ENCODE data around the gene L3MBTL2. TPM values are rescaled to one million over a fixed set of nuclear protein-coding genes. Genes with fewer than 3 reads are reported as not detected.

The L3MBTL2 gene
- total and polyA plus RNA-seq, 9 of the 15 experiments (the other 6 are each of a cell fraction or from before 2014, with no cell fraction given), result 10.3 to 23.1 (median 18.6) TPM

GRCh38 chr22:41230401-41230785, 25.3 kb downstream of the L3MBTL2 start:
- Histone ChIP-seq H3K9ac (ENCODE audit: insufficient read depth in 1 of 2, low read depth in 2 of 2, low read length in 2 of 2) (no peak overlapping the region), H3K9me3 (replicated peaks; ENCODE audit: control insufficient read depth, insufficient read depth, low read depth, low read length) (no peaks in the 10 kb centered on the region), H3K9me1 (ENCODE audit: control insufficient read depth, insufficient read depth, low read length) (no peaks in the 10 kb centered on the region), H3K4me1 (replicated peaks in 1 of 2; ENCODE audit: control insufficient read depth in 2 of 2, insufficient read depth in 2 of 2, low read length in 2 of 2) (peaks cover 0 to 5% of the 10 kb centered on the region in 2 experiments; a peak in 2 of 5 replicates), H3K4me2 (ENCODE audit: insufficient read depth, low read length) (no peak overlapping the region), H3K4me3 (no peak overlapping the region), H3K27me3 (ENCODE audit: control insufficient read depth in 2 of 2, insufficient read depth in 2 of 2, low read length in 2 of 2) (no peaks in the 10 kb centered on the region; a peak in 1 of 5 replicates), H3K36me3 (ENCODE audit: control insufficient read depth, insufficient read depth, low read length) (peaks cover 35% of the 10 kb centered on the region; the same call in 1 of the 3 replicates), H3K79me2 (ENCODE audit: control insufficient read depth, insufficient read depth, low read length) (no peaks in the 10 kb centered on the region), H3K27ac (ENCODE audit: extremely low read depth, low read depth, low read length) (no peak overlapping the region), H4K20me1 (replicated peaks; ENCODE audit: control insufficient read depth, insufficient read depth, low read length) (no peaks in the 10 kb centered on the region), H2AFZ (ENCODE audit: low read depth, low read length) (no peak overlapping the region)
- intact Hi-C loops (cut with micrococcal nuclease), result no loop called here
- no peak for ATAC-seq
- no TSS peak for BruUV-seq (replicated peaks)
- TF ChIP-seq DEAF1 (CRISPR knock-in tag; IDR thresholded peaks at IDR 0.05), result no peak
- no peak for FAIRE-seq
- ChIA-PET POLR2A (interaction anchor here (1.3 kb wide), 1 partner anchor 13 kb away, joined by 4 read pairs; no protein-coding TSS in a partner anchor), CTCF (ENCODE audit: low intra/inter-chr PET ratio) (no interaction called here)
- no peak for DNase-seq (ENCODE audit: extremely low read depth in 1 of 4, low spot score in 3 of 4)
- 67% methylated on average over 1 of the region's 9 CpGs for WGBS (ENCODE audit: insufficient coverage, low coverage, missing lambda C conversion rate)
- in situ Hi-C loops (cut with MboI), result no loop called here

- Histone ChIP-seq H3K36me3 (ENCODE audit: control insufficient read depth, insufficient read depth, low read length) (peaks cover 29% of the 10 kb centered on the region; the same call in 1 of the 3 replicates), H3K9ac (ENCODE audit: insufficient read depth in 1 of 2, low read depth in 2 of 2, low read length in 2 of 2) (no peak overlapping the region), H3K4me2 (ENCODE audit: insufficient read depth, low read length) (no peak overlapping the region), H3K4me1 (replicated peaks in 1 of 2; ENCODE audit: control insufficient read depth in 2 of 2, insufficient read depth in 2 of 2, low read length in 2 of 2) (peaks cover 0 to 5% of the 10 kb centered on the region in 2 experiments; a peak in 2 of 5 replicates), H3K27me3 (ENCODE audit: control insufficient read depth in 2 of 2, insufficient read depth in 2 of 2, low read length in 2 of 2) (no peaks in the 10 kb centered on the region; a peak in 1 of 5 replicates), H3K9me3 (replicated peaks; ENCODE audit: control insufficient read depth, insufficient read depth, low read depth, low read length) (no peaks in the 10 kb centered on the region), H3K27ac (ENCODE audit: extremely low read depth, low read depth, low read length) (no peak overlapping the region), H3K79me2 (ENCODE audit: control insufficient read depth, insufficient read depth, low read length) (no peaks in the 10 kb centered on the region), H4K20me1 (replicated peaks; ENCODE audit: control insufficient read depth, insufficient read depth, low read length) (no peaks in the 10 kb centered on the region), H3K9me1 (ENCODE audit: control insufficient read depth, insufficient read depth, low read length) (no peaks in the 10 kb centered on the region), H3K4me3 (no peak overlapping the region), H2AFZ (ENCODE audit: low read depth, low read length) (no peak overlapping the region)
- ChIA-PET POLR2A (interaction anchor here (0.6 to 1.3 kb wide), 2 partner anchors 12 to 683 kb away, joined by 3 to 4 read pairs; partner anchors contain the start of gene SHISA8), CTCF (ENCODE audit: low intra/inter-chr PET ratio) (no interaction called here)
- no peak for FAIRE-seq
- in situ Hi-C loops (cut with MboI) (no loop called here), intact Hi-C loops (cut with micrococcal nuclease) (no loop called here)
- BruUV-seq (replicated peaks), result no TSS peak
- no peak for DNase-seq (ENCODE audit: extremely low read depth in 1 of 4, low spot score in 3 of 4)
- ATAC-seq, result no peak
- 85% methylated on average over 7 of the region's 7 CpGs for WGBS (ENCODE audit: insufficient coverage, low coverage, missing lambda C conversion rate)
- TF ChIP-seq ZNF134 (CRISPR knock-in tag; conservative IDR thresholded peaks at IDR 0.05) (no peak), POLR2B (IDR thresholded peaks at IDR 0.05; ENCODE audit: low read depth, partially characterized antibody) (no peak), RERE (CRISPR knock-in tag; IDR thresholded peaks at IDR 0.05; ENCODE audit: borderline replicate concordance) (no peak)
Observed at GRCh38 chr22:41231369-41231768, 26.3 kb downstream of the L3MBTL2 start.

Data from K562 (cell line).